Right ventricle myocardium inferior (tissue), 1 donor: ENCODE data around the gene USP49. TPM values are rescaled to one million over a fixed set of nuclear protein-coding genes. Genes with fewer than 3 reads are reported as not detected.

Source experiments
- ATAC-seq: fragments of 200-7000 bp; cut with Tn5 transposase; one replicate; pipeline ENCODE4 v1.9.1; 2020; ENCODE audit warnings: mild to moderate bottlenecking, moderate library complexity
- DNase-seq: peaks from one replicate; pipeline ENCODE4 v3.0.0; 2021; ENCODE audit errors: missing footprints
- intact Hi-C: fragments of 100-400 bp; cut with DNase I; formaldehyde crosslinking; loops from one replicate; pipeline ENCODE4 v1.11.0; 2022
- total RNA-seq: library from RNA; stranded (reverse); fragmentation: NEBNext Ultra II Directional; extraction: Animal tissue kit (Norgen Biotek cat#: 25700); gene quantifications from one replicate; pipeline ENCODE4 v1.2.1, GENCODE V29; 2021
- donor health status: DM: no; HTN: yes; CAD: no; lungs with severe emphysema.

USP49 gene
- total RNA-seq, 1 donor from 2014 or later = 2.0 TPM

GRCh38 chr6:41934278-41935192 is 39.4 kb upstream of the USP49 start:
- DNase-seq (no peak), ATAC-seq (no peak)
- intact Hi-C loops = loop anchor here (5.0 kb wide), 1 partner anchor 87 kb away; no protein-coding TSS in a partner anchor

- no peak for DNase-seq
- ATAC-seq = no peak
- intact Hi-C loops = no loop called here
These were observed 37.2 kb upstream of the USP49 start for GRCh38 chr6:41932378-41932777.

GRCh38 chr6:41931792-41932191 is 36.6 kb upstream of the USP49 start:
- no peak for ATAC-seq
- intact Hi-C loops = no loop called here
- DNase-seq = no peak

DNA sequence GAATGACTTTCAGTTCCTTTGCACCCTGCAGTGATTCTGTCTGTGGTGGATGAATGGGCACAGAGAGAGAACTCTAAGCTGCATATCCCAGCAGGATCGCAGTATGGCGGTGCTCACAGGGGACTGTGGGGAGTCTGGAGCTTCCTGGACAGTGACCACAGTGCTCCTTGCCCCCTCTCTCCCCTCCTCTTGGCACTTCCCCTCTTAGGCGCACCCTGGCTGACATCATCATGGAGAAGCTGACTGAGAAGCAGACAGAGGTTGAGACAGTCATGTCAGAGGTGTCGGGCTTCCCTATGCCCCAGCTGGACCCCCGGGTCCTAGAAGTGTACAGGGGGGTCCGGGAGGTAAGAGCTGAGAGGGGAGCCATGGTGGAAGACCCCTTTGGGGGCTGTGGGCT is 34.7 kb upstream of the USP49 start:
- ATAC-seq (no peak), DNase-seq (no peak)
- intact Hi-C loops = no loop called here

DNA sequence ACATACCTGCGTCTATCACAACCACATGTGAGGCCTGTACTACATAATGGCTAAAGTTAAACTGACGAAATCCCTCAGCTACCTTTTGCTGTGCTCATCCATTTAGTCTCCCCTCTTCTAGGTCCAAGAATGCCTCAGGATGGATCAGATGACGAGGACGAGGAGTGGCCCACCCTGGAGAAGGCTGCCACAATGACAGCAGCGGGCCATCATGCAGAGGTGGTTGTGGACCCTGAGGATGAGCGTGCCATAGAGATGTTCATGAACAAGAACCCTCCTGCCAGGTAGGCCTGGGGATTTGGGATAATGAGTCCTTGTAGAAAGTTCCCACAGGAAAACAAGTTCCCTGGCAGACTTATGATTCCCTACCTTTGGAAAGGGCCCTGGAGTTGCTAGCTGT is 32.1 kb upstream of the USP49 start:
- ATAC-seq (no peak), DNase-seq (no peak)
- intact Hi-C loops = no loop called here

GRCh38 chr6:41922154-41922553 is 27.0 kb upstream of the USP49 start:
- no peak for ATAC-seq
- no peak for DNase-seq

DNA sequence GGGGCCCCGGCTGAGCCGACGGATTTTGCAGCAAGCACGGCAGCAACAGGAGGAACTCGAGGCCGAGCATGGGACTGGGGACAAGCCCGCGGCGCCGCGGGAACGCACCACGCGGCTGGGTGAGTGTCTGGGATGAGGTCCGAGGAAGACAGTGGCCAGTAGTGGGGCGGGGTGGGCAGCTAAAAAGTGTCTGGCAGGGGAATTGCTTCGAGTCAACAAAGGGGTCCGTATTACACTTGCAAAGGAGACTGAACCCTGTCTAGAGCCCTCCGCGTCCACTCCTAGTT is 26.5 kb upstream of the USP49 start:
- intact Hi-C loops = loop anchor here (1.0 to 2.0 kb wide), 4 partner anchors 19 to 134 kb away; partner anchors contain the start of genes CCND3 and TOMM6

More at GRCh38 chr6:41922154-41922553, 27.0 kb upstream of the USP49 start:
- intact Hi-C loops = no loop called here

GRCh38 chr6:41920921-41921711 is 25.9 kb upstream of the USP49 start, which contains the start of the genes BYSL and MED20:
TSS of gene BYSL (plus strand) at chr6:41921499. CDS start at chr6:41921563, 64 bp downstream.
TSS of gene MED20 (minus strand) at chr6:41921139. CDS start at chr6:41921018, 121 bp downstream.
- peak; percentile 96 for DNase-seq
- ATAC-seq = peak; percentile 96
- intact Hi-C loops = loop anchor here (1.0 to 2.0 kb wide), 4 partner anchors 20 to 134 kb away; partner anchors contain the start of genes CCND3 and TOMM6

More for the DNA sequence above, 26.5 kb upstream of the USP49 start:
- no peak for ATAC-seq
- no peak for DNase-seq

DNA sequence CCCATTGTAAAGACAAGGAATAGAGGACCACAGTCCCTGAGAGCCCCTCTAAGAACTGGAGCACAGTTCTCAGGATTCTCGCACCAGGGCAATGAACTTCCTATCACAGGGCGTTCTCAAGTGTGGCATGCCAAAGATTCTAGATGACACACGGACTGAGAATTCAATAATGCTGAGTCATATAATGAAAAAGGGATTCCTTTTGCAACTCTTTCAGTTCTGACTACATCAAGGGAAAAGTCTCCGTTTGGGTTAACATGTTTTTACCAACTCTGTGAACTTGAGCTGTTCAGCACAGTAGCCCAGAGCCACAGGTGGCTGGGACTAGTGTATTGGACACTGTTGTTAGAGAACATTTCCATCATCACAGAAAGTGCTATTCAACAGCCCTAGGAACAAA is 22.4 kb upstream of the USP49 start:
- DNase-seq = no peak
- ATAC-seq = no peak
- intact Hi-C loops = no loop called here

DNA sequence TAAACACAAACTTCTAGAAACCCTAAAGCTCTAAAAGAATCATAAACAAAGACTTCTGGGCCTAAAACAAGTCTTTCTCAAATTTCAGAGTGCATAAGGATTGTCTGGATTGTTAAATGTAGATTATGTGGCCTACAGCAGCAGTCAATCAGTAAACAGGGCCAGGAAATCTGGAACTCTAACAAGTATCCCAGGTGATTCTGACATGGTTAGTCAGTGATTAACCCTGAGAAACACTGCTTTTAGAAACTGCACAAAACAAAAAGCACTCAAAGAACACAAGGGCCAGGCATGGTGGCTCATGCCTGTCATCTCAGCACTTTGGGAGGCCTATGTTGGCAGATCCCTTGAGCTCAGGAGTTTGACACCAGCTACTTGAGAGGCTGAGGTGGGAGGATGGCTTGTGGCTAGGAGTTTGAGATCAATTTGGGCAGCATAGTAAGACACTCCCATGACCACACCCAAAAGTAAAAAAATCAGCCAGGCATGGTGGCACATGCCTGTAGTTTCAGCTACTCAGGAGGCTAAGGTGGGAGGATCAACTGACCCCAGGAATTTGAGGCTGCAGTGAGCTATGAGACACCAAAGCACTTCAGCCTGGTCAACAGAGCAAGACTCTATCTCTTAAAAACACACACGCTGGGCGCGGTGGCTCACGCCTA is 19.8 kb upstream of the USP49 start:
- ATAC-seq = no peak
- no peak for DNase-seq
- intact Hi-C loops = no loop called here

DNA sequence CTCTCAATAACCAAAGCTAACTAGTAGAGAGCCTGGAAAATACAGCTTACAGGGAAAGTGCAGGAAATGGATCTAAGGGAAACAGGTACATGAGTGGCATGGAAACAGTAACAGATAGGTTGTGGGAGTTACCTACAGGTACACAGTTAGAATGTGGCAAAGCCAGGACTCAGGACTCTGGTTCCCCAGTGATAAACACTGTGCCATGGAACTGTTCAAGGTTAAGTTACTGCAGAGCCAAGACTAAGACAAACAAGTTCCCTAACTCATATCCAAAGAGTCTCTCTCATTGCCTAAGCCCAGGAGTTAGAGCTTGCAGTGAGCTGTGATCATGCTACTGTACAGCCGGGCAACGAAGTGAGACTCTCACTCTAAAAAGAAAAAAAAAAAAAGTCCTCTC is 19.2 kb upstream of the USP49 start:
- intact Hi-C loops = no loop called here
- ATAC-seq (no peak), DNase-seq (no peak)

DNA sequence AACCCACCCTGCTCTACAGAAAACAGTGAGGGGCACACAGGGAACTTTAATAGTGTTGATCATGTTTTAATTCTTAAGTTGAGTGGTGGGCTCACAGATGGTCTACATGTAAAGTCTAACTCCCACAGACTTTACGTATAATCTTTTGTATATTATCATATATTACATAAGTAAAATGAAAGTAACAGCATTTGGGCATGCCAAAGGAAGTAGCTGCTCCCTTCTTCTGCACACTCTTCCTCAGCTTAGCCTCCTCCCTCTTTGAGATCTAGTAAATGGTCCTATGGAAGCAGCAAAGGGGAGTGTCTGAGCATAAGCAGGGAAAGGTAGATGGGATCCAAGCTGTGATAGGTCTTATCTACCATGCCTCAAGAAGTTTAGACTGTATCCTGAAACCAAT is 14.6 kb upstream of the USP49 start:
- no peak for DNase-seq
- intact Hi-C loops = no loop called here
- no peak for ATAC-seq

DNA sequence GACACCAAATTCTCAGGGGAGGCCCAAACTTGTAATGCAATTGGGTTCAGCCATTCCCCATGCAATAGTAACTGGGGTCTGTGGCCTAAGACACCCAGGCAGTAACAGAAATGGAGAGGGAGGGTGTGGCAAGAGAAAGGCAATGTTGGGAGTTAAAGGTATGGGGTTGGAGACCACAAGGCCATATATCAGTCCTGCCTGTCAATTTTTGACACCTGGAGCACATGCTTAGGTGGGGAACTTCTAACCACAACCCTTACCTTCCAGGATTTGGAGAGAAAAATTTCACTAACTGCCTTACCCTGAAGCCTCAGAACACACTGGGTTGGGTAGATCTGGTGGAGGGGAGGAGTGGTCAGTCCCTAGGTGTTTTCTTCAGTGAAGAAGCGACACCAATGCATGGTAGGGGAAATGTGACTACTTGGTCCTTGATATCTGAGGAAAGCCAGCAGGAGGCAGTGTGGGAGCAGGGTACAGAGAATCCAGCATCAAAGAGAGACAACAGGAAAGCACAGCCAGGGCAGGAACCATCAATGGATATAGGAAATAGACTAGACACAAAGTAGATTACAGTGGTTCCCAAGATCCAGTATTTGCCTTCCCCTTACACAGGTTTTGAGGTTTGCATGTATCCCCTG is 6.8 kb upstream of the USP49 start:
- intact Hi-C loops = no loop called here
- no peak for ATAC-seq

DNA sequence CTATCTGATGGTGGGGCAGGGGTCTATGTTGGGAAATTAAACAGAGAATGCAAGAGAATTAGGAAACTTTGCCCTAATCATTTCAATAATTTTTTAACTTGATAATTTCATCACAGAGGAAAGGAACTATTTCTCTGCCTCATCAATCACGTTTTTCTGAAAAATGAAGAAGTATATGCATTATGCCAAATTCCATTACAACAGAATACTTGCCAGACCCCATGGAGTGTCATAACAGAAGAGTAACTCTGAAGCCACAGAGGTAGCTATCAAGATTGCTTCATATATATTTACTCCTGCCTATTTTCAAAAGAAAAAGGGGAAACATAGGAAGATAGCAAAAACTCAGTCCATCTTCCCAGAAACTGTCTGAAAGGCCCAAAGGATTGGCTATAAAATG is 5.7 kb upstream of the USP49 start:
- ATAC-seq (no peak), DNase-seq (no peak)
- intact Hi-C loops = no loop called here

More for the DNA sequence above, 6.8 kb upstream of the USP49 start:
- no peak for DNase-seq

DNA sequence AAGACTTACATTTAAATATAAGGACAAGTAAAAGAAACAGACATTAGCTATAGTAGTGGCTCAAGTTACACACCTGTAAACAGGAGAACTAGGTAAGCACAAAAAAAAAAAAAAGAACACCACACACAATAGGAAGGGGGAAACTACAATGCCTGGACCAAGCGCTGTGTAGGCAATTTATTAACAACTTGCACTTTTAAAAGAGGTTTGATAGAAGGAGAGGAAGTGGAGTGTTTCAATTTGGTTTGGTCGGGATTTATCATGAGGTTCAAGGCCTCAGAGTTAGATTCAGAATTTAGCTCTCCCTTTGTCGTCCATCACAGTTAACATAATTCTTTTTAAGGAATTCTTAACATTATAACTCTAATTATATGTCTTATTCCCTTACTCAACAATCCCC is 1.1 kb upstream of the USP49 start:
- no peak for ATAC-seq
- intact Hi-C loops = loop anchor here (5.0 kb wide), 2 partner anchors 49 to 109 kb away; partner anchors contain the start of gene TOMM6
- no peak for DNase-seq

GRCh38 chr6:41894366-41895299 is 542 bp downstream of the USP49 start:
- intact Hi-C loops = loop anchor here (5.0 kb wide), 2 partner anchors 47 to 107 kb away; partner anchors contain the start of gene TOMM6
- DNase-seq (no peak), ATAC-seq (peak; percentile 65)

DNA sequence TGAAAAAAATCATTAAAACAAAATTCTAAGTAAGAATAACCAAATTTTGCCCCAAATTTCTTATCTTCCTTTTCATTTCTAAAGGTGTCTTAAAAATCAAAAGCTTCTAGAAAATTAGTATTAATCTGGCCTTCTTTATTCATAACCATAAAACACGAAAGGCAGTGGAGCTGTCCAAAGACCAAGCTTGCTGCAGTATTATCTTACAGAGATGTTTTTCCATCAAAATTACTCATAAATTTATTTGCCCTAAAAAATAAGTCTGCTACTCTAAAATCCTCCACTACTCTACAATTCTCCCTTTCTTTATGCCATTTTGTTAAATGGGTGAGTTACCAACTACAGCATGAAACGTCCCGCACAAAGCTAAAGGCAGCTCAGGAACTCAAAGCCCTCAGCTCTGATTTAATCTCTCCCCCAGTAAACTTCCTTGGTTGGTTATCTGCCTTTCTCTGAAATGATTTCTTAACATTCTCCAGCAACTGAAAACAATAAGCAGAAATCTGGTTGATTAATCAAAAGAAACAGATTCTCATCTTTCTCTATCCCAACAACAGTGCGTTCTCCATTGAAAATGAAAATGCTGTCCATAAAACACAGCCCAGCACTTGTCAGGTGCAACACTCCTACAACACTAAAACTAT is 2.1 kb downstream of the USP49 start:
- DNase-seq = no peak
- no peak for ATAC-seq
- intact Hi-C loops = no loop called here
